GM10266 (cell line): ENCODE measurements around the gene LAD1.

ENCODE experiments used
- DNase-seq: peaks from one replicate; pipeline ENCODE4 v3.0.0; 2012; ENCODE audit errors: extremely low spot score
- TF ChIP-seq, protein P1 (sequence below): IDR thresholded peaks from 2 replicates; pipeline ENCODE4 v1.5.1; 2012; ENCODE audit warnings: mild to moderate bottlenecking, low read depth; ENCODE audit not compliant: control insufficient read depth, insufficient read depth; ENCODE audit errors: missing control alignments

Gene LAD1

DNA sequence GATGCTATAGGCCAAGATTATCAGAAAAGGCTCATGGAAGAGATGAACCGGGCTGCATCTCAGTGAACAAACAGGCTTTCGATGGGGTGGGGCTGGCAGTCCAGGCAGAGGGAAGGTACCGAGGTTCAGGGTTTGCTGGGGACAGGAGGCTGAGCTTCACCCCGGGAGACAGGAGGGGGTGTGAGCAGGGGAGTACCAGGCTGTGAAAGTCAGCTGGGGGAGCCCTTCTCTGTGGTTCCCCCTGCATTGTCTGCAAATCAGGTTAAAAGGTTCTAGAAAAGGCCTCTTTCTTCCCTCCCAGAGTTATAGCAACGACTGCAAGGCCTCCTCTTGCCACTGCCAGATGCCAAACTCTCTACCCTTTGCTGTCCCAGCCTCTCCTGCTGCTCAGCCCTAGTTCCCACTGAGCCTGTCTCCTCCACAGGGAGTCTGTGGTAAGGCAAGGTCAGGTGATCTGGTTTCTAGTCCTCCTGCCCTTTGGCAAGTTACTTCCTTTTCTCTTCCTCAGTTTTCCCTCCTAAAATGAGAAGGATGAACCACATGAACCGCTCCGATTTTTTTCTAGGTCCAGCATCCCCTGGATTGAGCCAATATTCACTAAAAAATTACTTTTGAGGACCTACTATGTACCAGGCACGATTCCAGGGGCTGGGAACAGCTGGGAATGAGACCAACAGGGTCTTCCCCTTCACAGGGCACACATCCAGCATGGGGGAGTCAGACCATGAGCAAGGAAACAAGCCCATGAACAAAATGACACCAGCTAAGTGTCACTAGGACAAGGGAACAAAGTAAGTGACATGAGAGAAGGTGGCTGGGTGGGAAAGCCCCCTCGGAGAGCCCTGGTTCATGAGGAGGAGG, 7.2 kb downstream of the LAD1 start:
- DNase-seq = no peak
- TF ChIP-seq, protein P1, sequence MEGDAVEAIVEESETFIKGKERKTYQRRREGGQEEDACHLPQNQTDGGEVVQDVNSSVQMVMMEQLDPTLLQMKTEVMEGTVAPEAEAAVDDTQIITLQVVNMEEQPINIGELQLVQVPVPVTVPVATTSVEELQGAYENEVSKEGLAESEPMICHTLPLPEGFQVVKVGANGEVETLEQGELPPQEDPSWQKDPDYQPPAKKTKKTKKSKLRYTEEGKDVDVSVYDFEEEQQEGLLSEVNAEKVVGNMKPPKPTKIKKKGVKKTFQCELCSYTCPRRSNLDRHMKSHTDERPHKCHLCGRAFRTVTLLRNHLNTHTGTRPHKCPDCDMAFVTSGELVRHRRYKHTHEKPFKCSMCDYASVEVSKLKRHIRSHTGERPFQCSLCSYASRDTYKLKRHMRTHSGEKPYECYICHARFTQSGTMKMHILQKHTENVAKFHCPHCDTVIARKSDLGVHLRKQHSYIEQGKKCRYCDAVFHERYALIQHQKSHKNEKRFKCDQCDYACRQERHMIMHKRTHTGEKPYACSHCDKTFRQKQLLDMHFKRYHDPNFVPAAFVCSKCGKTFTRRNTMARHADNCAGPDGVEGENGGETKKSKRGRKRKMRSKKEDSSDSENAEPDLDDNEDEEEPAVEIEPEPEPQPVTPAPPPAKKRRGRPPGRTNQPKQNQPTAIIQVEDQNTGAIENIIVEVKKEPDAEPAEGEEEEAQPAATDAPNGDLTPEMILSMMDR = no peak

DNA sequence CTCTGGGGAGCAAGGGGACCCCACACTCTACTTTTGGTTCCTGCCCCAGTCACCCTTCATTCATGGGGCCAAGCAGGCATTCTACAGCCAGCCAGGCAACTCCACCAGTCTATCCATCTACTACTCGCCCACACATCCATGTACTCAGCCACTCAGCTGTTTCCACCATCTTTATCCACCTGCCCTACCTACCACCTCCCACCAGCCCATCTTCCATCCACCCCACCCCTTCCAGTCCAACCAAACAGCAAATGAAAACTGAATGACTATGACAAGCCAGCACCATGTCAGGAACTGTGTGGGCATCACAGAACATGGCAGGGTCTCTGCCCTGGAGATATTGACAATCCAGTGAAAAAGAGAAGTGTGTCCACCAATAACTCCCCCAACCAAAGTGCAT, 7.9 kb downstream of the LAD1 start:
- DNase-seq = no peak
- TF ChIP-seq, protein P1 = no peak

GRCh38 chr1:201389051-201389450, 10.1 kb downstream of the LAD1 start:
- TF ChIP-seq, protein P1 = no peak
- DNase-seq = no peak

- no peak for DNase-seq
- TF ChIP-seq, protein P1 = no peak
Observed at GRCh38 chr1:201386208-201386607, 12.9 kb downstream of the LAD1 start.

DNA sequence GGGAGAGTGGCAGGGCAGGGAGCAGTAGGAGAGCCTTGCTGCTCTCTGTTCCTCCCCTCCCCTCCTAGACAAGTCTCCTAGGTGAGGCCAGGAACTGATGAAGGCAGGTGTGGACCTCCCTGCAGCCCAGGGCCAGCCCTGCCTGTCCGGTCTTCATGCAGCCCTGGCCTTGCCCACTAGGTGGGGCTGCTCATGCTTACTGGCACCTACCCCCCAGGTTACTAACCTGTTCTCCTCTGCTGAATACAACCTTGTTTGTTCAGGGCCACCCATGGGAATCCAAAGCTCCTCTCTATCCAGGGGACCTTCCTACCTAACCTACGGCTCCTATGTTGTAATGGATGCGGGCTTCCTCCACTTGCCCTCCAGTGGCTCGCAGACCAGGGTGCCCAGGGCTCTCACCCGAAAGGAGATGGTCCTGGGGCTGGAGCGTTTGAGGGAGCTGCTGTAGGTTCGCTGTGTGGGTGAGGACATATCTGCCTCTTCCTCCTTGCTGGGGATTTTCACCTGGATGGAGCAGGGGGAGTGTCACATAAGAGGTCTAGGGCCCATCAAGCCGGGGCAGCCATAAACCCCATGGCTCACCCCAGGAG, 13.7 kb downstream of the LAD1 start:
- peak; percentile 83 for DNase-seq
- TF ChIP-seq, protein P1 = peak; percentile 90

DNA sequence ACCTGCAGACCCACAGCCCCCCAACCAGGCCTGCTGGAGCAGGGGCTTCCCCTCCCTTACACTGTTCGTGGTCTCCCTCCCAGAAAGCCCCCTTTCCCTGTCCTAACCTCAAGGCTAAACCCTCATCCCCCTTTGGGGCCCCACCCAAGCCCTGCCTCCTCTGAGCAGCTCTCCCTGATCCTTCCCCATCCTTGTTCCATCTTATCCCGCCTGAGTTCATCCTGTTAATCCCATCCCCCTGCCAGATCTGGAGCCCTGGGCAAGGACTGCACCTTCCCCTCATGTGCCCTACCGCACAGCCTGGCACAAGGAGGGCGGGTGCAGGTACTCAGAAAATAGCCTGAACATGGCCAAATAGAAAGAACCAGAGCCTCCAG, 14.7 kb downstream of the LAD1 start:
- no peak for DNase-seq
- TF ChIP-seq, protein P1 = no peak
